ENCODE measurements around the gene LRBA. TPM values are rescaled to one million over a fixed set of nuclear protein-coding genes. Genes with fewer than 3 reads are reported as not detected.

Gene LRBA
- polyA plus RNA-seq, 1 experiment, result 23.4 TPM

DNA sequence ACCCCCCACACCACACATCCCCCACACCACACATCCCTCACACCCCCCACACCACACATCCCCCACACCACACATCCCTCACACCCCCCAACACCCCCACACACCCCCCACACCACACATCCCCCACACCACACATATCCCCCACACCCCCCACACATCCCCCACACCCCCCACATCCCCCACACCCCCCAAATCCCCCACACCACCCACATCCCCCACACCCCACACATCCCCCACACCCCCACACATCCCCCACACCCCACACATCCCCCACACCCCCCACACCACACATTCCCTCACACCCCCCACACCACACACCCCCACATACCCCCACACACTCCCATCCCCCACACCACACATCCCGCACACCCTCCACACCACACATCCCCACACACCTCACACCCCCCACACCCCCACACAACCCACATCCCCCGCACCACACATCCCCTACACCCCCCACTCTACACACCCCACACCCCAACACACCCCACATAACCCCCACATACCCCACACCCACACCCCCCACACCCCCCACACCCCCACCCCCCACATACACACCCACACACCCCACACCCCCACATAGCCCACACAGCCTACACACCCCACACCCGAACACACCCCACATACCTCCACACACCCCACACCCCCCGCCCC, 764.0 kb downstream of the LRBA start:
- no peak for DNase-seq (ENCODE audit: low read depth, low spot score)
- ChIA-PET POLR2A (no interaction called here), CTCF (interaction anchor here (1.4 kb wide), 1 partner anchor 8 kb away, joined by 11 read pairs; no protein-coding TSS in a partner anchor)

DNA sequence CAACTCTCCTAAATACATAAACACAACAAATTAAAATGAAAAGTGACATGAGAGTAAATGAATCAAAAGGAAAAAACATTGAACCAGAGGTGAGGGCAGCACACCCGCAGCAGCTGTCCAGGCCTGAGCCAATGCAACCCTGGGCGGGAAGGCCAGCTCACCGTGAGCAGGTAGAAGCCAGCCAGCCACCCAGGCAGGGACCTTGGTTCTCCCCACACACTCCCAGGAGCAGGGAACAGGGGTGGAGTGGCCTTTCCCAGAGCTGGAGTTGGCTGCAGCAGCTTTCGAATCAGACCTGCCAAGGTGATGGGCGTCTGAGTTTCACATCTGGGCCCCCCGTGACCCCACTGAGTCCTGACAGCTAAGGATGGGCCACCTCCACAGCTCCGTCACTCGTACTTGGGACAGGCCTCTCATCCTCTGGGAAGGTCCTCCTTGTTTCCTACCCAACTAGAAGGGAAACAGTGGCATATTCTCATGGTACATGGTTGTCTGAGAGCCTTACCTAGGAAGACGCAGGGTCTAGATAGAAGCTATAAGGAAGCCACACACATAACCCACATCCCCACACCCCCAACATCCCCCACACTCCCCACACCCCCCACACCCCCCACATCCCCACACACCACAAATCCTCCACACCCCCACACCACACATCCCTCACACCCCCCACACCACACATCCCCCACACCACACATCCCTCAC, 764.6 kb downstream of the LRBA start:
- Histone ChIP-seq H3K27ac (ENCODE audit: low read depth, low read length) (peak overlapping the region; percentile 11), H3K4me3 (ENCODE audit: low read depth, low read length) (no peak overlapping the region), H3K9me3 (ENCODE audit: control insufficient read depth, insufficient read depth, low read length) (no peaks in the 10 kb centered on the region), H3K27me3 (ENCODE audit: control insufficient read depth, insufficient read depth, low read length) (no peaks in the 10 kb centered on the region)
- no peak for DNase-seq (ENCODE audit: low read depth, low spot score)
- TF ChIP-seq, protein P1, sequence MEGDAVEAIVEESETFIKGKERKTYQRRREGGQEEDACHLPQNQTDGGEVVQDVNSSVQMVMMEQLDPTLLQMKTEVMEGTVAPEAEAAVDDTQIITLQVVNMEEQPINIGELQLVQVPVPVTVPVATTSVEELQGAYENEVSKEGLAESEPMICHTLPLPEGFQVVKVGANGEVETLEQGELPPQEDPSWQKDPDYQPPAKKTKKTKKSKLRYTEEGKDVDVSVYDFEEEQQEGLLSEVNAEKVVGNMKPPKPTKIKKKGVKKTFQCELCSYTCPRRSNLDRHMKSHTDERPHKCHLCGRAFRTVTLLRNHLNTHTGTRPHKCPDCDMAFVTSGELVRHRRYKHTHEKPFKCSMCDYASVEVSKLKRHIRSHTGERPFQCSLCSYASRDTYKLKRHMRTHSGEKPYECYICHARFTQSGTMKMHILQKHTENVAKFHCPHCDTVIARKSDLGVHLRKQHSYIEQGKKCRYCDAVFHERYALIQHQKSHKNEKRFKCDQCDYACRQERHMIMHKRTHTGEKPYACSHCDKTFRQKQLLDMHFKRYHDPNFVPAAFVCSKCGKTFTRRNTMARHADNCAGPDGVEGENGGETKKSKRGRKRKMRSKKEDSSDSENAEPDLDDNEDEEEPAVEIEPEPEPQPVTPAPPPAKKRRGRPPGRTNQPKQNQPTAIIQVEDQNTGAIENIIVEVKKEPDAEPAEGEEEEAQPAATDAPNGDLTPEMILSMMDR (IDR thresholded peaks at IDR 0.05; ENCODE audit: low read depth, low read length), result no peak
- POLR2A ChIA-PET, result no interaction called here
- CTCF ChIA-PET, result interaction anchor here (0.7 to 1.1 kb wide), 2 partner anchors 167 to 254 kb away, joined by 3 to 4 read pairs; no protein-coding TSS in a partner anchor

More for the DNA sequence above, 764.0 kb downstream of the LRBA start:
- H3K27ac ChIP-seq (ENCODE audit: low read depth, low read length), result no peak overlapping the region
- no peaks in the 10 kb centered on the region for H3K9me3 ChIP-seq (ENCODE audit: control insufficient read depth, insufficient read depth, low read length)
- H3K27me3 ChIP-seq (ENCODE audit: control insufficient read depth, insufficient read depth, low read length), result no peaks in the 10 kb centered on the region
- H3K4me3 ChIP-seq (ENCODE audit: low read depth, low read length), result no peak overlapping the region
- TF ChIP-seq, protein P1 (IDR thresholded peaks at IDR 0.05; ENCODE audit: low read depth, low read length), result no peak

DNA sequence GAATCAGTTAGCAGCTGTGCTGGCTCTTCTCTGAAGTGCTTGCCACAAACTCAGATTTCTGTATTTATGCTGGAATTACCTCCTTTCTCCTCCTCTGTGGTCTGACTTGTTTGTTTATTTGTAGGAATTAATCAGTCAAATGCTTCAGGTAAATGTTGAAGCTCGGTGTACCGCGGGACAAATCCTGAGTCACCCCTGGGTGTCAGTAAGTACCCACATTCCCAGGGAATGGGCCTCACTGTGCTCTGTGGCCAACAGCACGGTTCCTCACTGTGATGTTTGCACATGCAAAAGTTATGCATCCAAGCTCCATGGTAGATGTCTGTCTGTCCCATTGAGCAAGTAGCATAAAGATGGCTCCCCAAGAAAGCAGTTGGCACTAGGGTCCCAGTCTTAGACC, 766.9 kb downstream of the LRBA start:
- Histone ChIP-seq H3K9me3 (ENCODE audit: control insufficient read depth, insufficient read depth, low read length) (no peaks in the 10 kb centered on the region), H3K27me3 (ENCODE audit: control insufficient read depth, insufficient read depth, low read length) (no peaks in the 10 kb centered on the region), H3K27ac (ENCODE audit: low read depth, low read length) (no peak overlapping the region), H3K4me3 (ENCODE audit: low read depth, low read length) (no peak overlapping the region)
- ChIA-PET POLR2A (interaction anchor here (0.6 kb wide), 1 partner anchor 19 kb away, joined by 4 read pairs; no protein-coding TSS in a partner anchor), CTCF (interaction anchor here (0.6 to 2.3 kb wide), 3 partner anchors 25 to 619 kb away, joined by 3 to 14 read pairs (median 3); no protein-coding TSS in a partner anchor)
- DNase-seq (ENCODE audit: low read depth, low spot score), result no peak
- TF ChIP-seq, protein P1 (IDR thresholded peaks at IDR 0.05; ENCODE audit: low read depth, low read length), result no peak

DNA sequence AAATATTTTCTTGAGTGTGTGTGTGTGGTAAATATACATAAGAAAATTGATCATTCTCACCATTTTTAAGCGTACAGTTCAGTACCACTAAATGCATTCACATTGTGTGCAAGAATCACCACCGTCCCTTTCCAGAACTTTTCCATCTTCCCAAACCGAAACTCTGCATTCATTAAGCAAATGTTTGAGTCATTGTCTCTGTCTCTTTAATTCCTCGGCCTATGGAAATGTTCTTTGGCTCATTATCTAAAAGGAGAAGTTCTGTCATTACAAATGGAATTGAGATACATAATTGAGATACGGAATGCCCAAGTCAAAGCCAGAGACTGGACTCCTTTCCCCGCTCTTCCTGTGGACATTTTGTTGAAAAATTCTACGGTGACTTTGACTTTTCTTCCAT, 767.9 kb downstream of the LRBA start:
- no peaks in the 10 kb centered on the region for H3K9me3 ChIP-seq (ENCODE audit: control insufficient read depth, insufficient read depth, low read length)
- no peak overlapping the region for H3K4me3 ChIP-seq (ENCODE audit: low read depth, low read length)
- CTCF ChIA-PET, result interaction anchor here (2.3 kb wide), 1 partner anchor 620 kb away, joined by 14 read pairs; no protein-coding TSS in a partner anchor
- TF ChIP-seq, protein P1 (IDR thresholded peaks at IDR 0.05; ENCODE audit: low read depth, low read length), result no peak
- H3K27me3 ChIP-seq (ENCODE audit: control insufficient read depth, insufficient read depth, low read length), result no peaks in the 10 kb centered on the region
- H3K27ac ChIP-seq (ENCODE audit: low read depth, low read length), result no peak overlapping the region
- no peak for DNase-seq (ENCODE audit: low read depth, low spot score)
- POLR2A ChIA-PET, result no interaction called here

DNA sequence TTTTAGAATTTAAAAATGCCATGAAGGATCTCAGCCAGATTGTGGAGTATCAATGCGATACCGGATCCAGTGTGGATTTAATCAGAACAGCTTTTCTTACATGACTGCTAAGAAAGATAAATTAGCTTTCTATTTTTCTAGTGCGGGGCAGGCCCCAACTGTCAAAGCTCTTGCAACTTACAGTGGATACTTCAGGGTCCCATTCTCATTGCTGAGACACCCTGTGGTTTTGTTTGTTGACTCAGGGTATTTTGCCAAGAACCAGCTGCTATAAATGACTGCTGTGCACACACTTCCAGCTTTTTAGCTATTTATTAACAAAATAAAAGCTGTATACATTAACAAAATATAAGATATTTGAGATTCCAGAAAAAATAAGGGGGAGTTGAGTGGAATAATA, 770.5 kb downstream of the LRBA start:
- H3K27ac ChIP-seq (ENCODE audit: low read depth, low read length), result no peak overlapping the region
- no peaks in the 10 kb centered on the region for H3K27me3 ChIP-seq (ENCODE audit: control insufficient read depth, insufficient read depth, low read length)
- CTCF ChIA-PET, result interaction anchor here (0.7 to 4.6 kb wide), 14 partner anchors 14 to 622 kb away, joined by 3 to 54 read pairs (median 17); no protein-coding TSS in a partner anchor
- H3K4me3 ChIP-seq (ENCODE audit: low read depth, low read length), result no peak overlapping the region
- H3K9me3 ChIP-seq (ENCODE audit: control insufficient read depth, insufficient read depth, low read length), result no peaks in the 10 kb centered on the region
- TF ChIP-seq, protein P1 (IDR thresholded peaks at IDR 0.05; ENCODE audit: low read depth, low read length), result no peak
- no peak for DNase-seq (ENCODE audit: low read depth, low spot score)
- POLR2A ChIA-PET, result interaction anchor here (0.6 to 1.3 kb wide), 4 partner anchors 19 to 535 kb away, joined by 3 to 5 read pairs (median 3); no protein-coding TSS in a partner anchor

Measured in AG04450 (cell line).